Measurements from ENCODE around the gene SLC17A3. TPM values are rescaled to one million over a fixed set of nuclear protein-coding genes. Genes with fewer than 3 reads are reported as not detected.

The SLC17A3 gene
- total and polyA plus RNA-seq, 2 donors from 2014 or later: 14.0 to 149 TPM

GRCh38 chr6:25874822-25875562 is 949 bp upstream of the SLC17A3 start:
- H3K36me3 ChIP-seq (ENCODE audit: control insufficient read depth in 2 of 3, insufficient read depth in 3 of 3, low read length in 3 of 3): no peaks in the 10 kb centered on the region
- H3K4me1 ChIP-seq (ENCODE audit: control insufficient read depth in 2 of 3, insufficient read depth in 2 of 3, low read depth in 1 of 3, low read length in 3 of 3): peaks cover 0 to 9% (median 0%) of the 10 kb centered on the region in 3 donors
- H3K27ac ChIP-seq (ENCODE audit: low read depth in 2 of 2, low read length in 2 of 2): peak overlapping the region; percentile 62 to 79
- no peaks in the 10 kb centered on the region for H3K9me3 ChIP-seq (ENCODE audit: control insufficient read depth in 2 of 3, insufficient read depth in 1 of 3, low read length in 3 of 3)
- no peak overlapping the region for H3K4me3 ChIP-seq (ENCODE audit: low read length in 3 of 3)
- no peaks in the 10 kb centered on the region for H3K27me3 ChIP-seq (ENCODE audit: control insufficient read depth, insufficient read depth, low read length)
- intact Hi-C loops (cut with DNase I): no loop called here
- TF ChIP-seq CTCF (IDR thresholded peaks at IDR 0.05; ENCODE audit: borderline replicate concordance, extremely low read depth, insufficient read depth): no peak
- no peak for DNase-seq
- H3K9ac ChIP-seq (ENCODE audit: low read length in 3 of 3): peak overlapping the region in 1 of 3 donors; percentile 14
- no peak for FAIRE-seq

GRCh38 chr6:25872814-25873213 is 1.2 kb downstream of the SLC17A3 start:
- intact Hi-C loops (cut with DNase I): no loop called here
- Histone ChIP-seq H3K4me3 (ENCODE audit: low read length in 3 of 3) (peak overlapping the region in 2 of 3 donors; percentile 43 to 57), H3K4me1 (ENCODE audit: control insufficient read depth in 2 of 3, insufficient read depth in 2 of 3, low read depth in 1 of 3, low read length in 3 of 3) (peaks cover 0 to 7% (median 0%) of the 10 kb centered on the region in 3 donors), H3K9ac (ENCODE audit: low read length in 3 of 3) (peak overlapping the region in 1 of 3 donors; percentile 23), H3K27me3 (ENCODE audit: control insufficient read depth, insufficient read depth, low read length) (no peaks in the 10 kb centered on the region), H3K9me3 (ENCODE audit: control insufficient read depth in 2 of 3, insufficient read depth in 1 of 3, low read length in 3 of 3) (no peaks in the 10 kb centered on the region), H3K27ac (ENCODE audit: low read depth in 2 of 2, low read length in 2 of 2) (peak overlapping the region; percentile 52), H3K36me3 (ENCODE audit: control insufficient read depth in 2 of 3, insufficient read depth in 3 of 3, low read length in 3 of 3) (no peaks in the 10 kb centered on the region)
- no peak for TF ChIP-seq CTCF (IDR thresholded peaks at IDR 0.05; ENCODE audit: borderline replicate concordance, extremely low read depth, insufficient read depth)
- DNase-seq: no peak
- FAIRE-seq: no peak

GRCh38 chr6:25869840-25870239 is 4.2 kb downstream of the SLC17A3 start:
- Histone ChIP-seq H3K4me1 (ENCODE audit: control insufficient read depth in 2 of 3, insufficient read depth in 2 of 3, low read depth in 1 of 3, low read length in 3 of 3) (peaks cover 0 to 3% (median 0%) of the 10 kb centered on the region in 3 donors), H3K36me3 (ENCODE audit: control insufficient read depth in 2 of 3, insufficient read depth in 3 of 3, low read length in 3 of 3) (no peaks in the 10 kb centered on the region), H3K4me3 (ENCODE audit: low read length in 3 of 3) (peak overlapping the region in 1 of 3 donors; percentile 14), H3K27me3 (ENCODE audit: control insufficient read depth, insufficient read depth, low read length) (no peaks in the 10 kb centered on the region), H3K9ac (ENCODE audit: low read length in 3 of 3) (no peak overlapping the region), H3K9me3 (ENCODE audit: control insufficient read depth in 2 of 3, insufficient read depth in 1 of 3, low read length in 3 of 3) (no peaks in the 10 kb centered on the region), H3K27ac (ENCODE audit: low read depth in 2 of 2, low read length in 2 of 2) (no peak overlapping the region)
- no peak for TF ChIP-seq CTCF (IDR thresholded peaks at IDR 0.05; ENCODE audit: borderline replicate concordance, extremely low read depth, insufficient read depth)
- DNase-seq: no peak
- FAIRE-seq: no peak
- intact Hi-C loops (cut with DNase I): no loop called here

Data from kidney (tissue), 14 donors.